ENCODE measurements around the gene CEP295NL.

- TF ChIP-seq CTCF (IDR thresholded peaks at IDR 0.05; ENCODE audit: low read length): no peak
- TF ChIP-seq EZH2 (IDR thresholded peaks at IDR 0.05; ENCODE audit: borderline replicate concordance, low read length): no peak
These were observed 5.3 kb downstream of the CEP295NL start for GRCh38 chr17:78897664-78898047.
